GM18873 (cell line): ENCODE data around the gene KCNQ1OT1.

ENCODE experiments used
- ATAC-seq: cut with Tn5 transposase; IDR thresholded peaks from one replicate; pipeline ENCODE4 v1.9.1; 2021; ENCODE audit warnings: mild to moderate bottlenecking, moderate library complexity, moderate number of reproducible peaks; ENCODE audit not compliant: unreplicated experiment, low FRiP score

The KCNQ1OT1 gene

GRCh38 chr11:2699531-2700414, at the start of gene KCNQ1OT1:
Gene KCNQ1OT1, minus strand, starts transcription at chr11:2699994.
- peak; percentile 87 for ATAC-seq

DNA sequence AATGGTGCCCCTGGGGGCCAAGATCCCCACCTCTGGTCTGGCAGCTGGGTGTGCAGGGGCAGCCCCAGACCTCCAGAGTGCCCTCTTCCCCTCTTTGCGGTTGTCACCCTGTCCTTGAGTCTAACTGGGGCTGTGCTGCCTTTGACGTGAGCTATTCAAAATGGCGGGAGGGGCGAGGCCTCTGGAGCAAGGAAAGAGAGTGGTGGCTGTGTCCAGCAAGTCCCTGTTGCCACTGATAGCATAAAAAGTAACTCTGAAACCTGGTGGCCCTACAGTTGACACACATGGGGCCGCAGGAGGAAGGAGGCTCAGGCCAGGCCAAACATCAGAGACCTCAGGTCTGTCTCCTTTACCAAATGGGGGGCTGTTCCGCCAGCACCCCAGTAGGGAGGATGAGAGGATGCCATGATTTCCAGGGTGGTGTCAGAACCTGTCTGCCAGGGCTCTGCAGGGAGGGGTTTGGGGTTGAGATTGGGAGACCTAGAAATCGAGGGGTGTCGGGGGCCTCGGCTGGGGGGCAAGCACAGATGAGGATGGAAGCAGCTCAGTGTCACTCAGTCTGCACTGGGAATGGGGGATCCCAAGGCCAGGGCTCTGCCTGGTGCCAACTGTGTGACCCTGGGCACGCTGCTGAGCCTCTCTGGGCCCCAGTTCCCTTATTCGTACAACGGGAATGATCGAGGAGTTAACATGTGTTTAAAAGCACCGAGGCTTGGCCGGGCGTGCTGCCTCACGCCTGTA, 49.2 kb upstream of the KCNQ1OT1 start:
- ATAC-seq, result no peak

DNA sequence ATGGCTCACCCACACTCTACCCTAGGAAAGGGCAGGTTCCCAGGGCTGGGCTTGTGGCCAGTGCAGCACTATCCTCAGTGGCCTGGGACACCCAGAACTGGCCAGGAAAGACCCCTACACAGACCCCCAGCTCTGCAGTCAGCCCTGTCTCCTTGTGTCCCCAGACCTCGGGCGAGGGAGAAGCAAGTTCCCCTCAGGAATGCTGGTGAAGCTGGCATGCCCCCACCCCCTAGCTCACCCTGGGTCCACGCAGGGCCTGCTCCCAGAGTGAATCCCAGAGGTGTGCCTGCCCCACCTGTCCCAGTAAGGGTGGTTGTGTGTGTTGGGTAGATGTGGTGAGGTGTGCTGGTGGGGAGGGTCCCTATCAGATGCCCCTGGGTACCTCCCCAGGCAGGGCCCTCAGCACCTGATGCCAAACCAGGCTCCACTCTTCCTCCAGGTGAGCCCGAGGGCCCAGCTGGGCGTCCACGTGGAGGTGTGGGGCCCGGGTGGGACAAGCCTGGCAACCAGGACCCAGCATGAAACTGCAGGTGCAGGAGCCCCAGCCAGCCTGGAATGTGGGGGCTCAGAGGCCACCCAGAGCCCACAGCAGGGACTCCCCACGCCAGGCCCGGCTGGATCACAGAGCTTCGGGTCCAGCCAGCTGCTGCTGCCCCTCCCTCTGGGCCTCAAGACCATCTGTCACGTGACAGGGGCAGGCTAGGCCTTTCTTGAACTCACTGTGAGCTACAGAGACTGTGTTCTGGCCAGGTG, 48.4 kb upstream of the KCNQ1OT1 start:
- no peak for ATAC-seq

DNA sequence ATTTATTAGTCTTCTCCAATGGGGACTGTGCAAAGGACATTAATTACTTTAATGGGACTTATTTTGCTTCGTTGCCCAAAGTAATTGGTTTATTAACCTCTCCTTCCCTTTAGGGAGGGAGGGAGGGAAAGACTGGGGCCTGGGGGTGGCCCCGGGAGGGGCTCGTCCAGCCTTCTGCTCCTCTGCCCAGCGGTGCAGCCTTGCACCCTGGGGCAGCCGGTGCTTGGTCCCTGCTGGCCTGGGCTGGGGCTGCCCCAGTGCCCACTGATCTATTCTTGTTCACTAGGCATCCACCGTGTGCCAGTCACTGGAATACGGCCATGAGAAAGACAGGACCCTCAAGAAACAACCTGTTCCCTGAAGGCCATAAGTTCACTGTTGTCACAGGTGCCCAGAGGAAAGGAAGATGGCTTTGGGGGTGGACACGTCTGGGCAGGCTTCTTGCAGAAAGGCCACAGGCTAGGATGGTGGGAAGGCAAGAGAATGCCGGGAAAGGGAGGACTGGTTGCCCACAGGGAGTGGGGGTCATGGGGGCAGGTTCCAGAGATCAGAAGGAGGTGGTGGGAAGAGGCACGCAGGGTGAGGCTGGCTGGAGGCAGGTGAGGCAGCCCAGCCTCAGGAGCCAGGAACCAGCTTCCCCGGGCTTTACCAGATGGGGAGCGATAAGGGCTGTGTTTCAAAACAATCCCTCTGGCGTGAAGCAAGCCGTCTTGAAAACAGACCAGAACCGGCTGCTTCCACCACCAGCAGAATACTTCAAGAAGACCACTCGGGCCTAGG, 47.6 kb upstream of the KCNQ1OT1 start:
- ATAC-seq, result no peak

DNA sequence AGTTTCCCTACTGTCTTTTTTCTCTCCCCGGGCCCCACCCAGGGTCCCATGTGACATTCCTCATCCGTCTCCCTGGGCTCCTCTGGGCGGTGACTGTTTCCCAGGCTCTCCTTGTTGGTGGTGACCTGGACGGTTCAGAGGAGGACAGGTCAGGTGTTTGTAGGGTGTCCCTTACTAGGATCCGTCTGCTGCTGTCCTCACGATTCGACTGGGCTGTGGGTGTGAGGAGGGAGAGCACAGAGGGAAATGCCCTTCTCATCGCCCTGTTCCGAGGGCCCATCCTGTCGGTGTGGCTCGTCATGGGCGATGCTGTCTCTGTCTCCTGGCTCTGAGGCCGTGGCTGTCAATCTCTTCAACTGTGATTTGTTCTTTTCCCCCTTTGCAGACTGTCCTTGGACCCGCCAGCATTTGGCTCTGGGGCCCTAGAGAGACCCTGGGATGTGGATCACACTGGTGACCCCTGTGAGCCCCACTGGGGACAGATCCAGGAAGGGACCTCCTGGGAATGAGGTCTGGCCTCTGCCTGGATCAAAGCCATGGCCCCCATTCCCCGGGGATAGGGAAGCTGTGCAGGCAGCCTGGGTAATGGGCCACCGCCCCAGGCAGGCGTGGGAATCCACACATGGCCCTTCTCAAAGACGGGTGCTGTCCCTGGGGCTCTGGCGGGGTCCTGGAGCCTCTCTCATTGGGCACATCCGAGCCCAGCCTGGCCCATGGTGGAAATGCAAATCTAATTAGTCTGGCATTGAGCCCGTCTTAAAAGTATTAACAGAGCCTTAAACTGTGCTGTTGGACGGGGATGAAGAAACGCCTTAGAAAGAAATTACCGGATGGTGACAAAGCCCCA, 46.8 kb upstream of the KCNQ1OT1 start:
- no peak for ATAC-seq

DNA sequence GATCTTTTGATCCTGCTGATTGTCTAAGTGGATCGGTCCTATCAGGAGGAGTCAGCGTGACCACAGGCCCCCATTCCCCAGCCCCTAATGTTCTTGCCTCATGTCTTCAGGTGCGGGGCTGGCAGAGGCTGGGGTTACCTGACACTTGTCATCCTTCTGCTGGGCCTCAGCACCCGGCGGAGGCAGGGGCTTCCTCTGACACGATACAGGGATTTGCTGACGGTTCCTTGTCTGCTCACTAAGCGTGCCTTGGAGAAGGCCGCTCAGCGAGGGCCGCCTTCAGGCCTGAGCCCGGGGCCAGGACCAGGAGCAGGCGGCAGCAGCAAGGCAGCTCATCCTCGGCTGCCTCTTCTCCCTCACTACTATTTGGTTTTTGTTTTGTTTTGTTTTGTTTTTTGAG, 45.7 kb upstream of the KCNQ1OT1 start:
- ATAC-seq, result no peak

DNA sequence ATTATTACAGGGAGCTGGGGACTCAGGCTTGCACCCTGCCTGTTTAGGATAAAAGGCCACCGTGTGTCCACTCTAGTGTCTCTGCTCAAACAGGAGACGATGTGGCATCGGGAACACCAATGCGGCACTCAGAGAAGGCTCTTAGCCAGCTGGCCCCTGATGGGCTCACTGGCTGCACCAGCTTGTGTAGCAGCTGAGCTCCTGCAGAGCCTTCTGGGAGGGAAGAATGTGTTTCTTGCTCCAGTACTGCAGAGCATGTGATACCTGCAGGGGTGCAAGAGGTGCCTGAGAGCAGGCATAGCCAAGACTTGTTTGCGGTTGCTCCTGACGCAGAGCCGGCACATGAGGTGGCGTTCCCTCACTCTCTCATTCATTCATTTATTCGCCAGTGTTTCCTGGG, 44.4 kb upstream of the KCNQ1OT1 start:
- no peak for ATAC-seq

DNA sequence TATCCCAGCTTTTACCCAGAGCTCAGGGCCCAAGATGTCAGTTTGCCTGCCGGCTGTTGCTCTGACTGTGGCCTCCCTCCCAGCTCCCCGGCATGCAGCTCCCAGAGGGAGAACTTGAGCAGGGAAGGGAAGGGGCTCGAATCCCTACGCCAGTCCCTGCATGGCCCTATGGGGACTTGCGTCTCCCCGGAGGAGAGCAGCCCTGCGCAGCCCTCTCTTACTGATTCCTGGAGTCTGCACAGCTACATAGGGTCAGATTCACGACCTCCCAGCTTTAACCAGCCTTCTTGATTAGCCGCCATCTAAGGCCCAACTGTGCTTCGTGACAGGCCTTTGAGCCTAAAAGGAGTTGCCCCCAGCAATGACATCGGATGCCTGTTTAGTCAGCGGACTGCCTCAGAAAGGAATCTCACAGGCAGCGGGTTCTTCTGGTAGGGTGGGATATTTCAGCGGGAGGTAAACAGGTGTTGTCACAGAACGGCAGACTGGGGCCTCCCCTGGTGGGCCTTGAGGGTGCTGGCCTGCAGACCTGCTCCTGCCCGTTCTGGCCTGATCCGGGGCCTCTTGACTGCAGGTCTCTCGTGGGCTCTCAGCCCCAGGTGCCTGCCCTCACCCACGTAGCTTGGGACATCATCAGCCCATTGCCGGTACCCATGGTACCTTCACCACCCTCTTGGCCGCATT, 43.8 kb upstream of the KCNQ1OT1 start:
- ATAC-seq, result no peak

DNA sequence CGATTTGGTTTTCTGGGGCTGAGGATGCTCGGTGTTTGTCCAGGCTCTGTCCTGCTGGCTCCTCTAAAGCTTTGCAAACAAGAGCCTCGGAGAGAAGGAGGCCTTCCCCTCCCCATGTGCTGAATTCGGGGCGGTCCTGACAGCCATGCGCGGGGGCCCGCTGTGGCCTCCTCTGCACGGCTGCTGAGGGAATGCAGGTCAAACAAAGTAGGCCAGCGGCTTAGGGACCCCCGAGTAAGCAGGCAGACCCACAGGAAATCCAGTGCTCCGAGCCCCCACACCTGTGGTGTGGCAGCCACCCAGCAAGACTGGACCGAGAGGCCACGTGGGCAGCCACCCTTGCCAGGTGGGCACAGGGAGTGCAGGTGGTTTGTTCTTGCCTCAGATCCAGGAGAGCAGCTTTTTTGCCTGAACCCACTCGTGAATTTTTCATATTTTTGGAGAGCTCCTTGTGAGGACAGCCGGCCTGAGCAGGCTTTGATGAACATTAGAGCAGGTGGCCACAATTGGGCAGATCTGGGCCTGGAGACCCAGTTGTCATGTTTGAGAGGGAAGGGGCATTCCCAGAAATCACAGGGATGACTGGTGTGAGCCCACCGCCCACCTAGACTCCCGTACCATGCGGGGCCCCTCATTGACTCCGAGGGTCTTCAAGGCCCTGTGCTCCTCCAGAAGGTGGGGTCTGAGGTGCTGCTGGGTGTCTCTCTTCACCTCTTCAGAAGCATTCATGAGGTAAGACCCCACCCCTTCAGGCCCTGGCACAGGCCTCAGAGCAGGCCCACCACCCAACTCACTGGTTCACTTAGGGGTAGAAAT, 43.0 kb upstream of the KCNQ1OT1 start:
- no peak for ATAC-seq

DNA sequence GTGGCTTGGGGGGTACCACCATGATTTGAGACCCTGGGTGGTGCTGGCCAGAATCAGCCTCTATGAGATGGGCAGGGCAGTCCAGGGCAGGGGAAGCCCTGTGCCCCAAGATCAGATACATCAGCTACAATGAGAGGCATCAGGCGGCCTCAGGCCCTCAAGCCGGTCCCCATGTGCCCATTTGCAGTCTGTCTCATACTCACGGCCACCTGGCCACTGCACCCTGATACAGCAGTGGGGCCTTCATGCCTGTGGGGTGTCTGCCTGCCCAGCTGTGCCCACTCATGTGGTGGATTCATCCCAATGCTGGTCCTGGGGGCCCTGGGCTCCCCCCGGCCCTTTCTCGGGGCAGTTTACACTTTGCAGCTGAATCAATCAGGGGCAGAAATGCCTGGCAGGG, 42.4 kb upstream of the KCNQ1OT1 start:
- ATAC-seq, result no peak

DNA sequence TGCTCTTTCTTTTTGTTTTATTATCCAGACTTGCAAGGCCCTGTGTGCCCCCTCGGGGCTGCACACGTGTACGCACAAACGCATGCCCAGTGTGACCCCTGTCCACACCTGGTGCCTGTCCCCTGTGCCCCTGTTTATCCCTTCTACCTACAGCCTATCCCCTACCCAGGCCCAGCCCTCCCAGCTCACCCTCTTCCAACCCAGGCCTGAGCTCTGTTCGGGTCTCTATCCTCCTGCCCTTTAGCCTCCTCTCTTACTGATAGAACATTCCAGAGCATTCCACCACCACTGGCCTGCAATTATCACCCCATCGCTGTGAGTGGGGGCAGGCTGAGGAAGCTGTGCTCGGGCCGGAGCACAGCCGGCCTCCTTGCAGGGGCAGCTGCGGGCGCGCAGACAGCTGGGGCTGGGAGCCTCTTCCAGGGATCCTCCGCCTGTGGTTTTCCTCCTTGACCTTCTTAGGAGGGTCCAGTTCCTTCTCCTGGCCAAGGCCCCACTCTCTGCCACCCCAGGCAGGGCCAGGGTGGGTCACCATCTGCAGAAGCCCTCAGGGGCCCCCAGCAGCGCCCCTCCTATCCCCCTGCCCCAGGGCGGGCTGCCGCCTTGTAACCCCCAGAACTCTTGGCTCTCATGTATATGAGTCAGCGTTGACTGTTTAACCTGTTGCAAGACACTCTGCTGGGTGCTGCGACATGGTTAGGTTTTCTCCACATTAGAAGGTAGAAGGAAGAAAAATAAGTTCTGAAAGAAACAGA, 41.8 kb upstream of the KCNQ1OT1 start:
- ATAC-seq, result no peak

- no peak for ATAC-seq
Observed at GRCh38 chr11:2741006-2741376, 41.2 kb upstream of the KCNQ1OT1 start.

DNA sequence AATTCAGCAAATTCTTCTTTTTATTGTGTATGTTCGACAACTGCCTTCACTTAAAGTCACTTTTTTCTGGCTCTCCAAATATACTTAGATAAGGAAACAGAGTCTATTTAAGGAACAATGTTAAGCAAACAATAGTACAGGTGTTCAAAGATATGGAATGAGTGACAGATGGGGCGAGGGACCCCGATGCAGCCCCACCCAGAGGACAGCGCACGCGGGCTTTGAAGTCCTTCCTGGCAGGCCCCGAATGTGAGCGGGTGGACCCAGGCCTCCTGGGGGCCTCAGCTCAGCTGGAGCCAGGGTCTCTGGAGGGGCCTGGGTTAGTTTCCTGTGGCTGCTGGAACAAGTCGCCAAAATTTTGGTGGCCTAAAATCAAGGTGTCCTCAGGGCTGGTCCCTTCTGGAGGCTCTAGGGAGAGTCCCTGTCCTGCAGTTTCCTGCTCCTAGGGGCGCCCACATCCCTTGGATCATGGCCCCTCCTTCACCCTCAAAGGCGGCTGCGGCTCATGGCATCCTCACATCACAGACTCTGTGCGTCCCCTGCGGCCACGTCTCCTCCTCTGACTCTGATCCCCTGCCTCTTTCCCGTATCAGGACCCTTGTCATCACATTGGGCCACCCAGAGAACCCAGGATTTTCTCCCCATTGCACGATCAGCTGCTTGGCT, 40.6 kb upstream of the KCNQ1OT1 start:
- ATAC-seq, result no peak

GRCh38 chr11:2739531-2740274, 39.9 kb upstream of the KCNQ1OT1 start:
- no peak for ATAC-seq

- ATAC-seq, result no peak
Observed at GRCh38 chr11:2738551-2739431, 39.0 kb upstream of the KCNQ1OT1 start.
